Neuronal stem cell (in vitro differentiated cells): ENCODE data around the gene CACNA2D4.
A peak's percentile ranks its signal among the peaks of the same experiment; 100 is the strongest.

Source experiments
- DNase-seq: peaks from one replicate; pipeline ENCODE4 v3.0.0-alpha.2; 2013; ENCODE audit warnings: low spot score
- H2AFZ ChIP-seq: one replicate; pipeline ENCODE4 v1.6.1; 2013; ENCODE audit warnings: mild to moderate bottlenecking, low read length, inconsistent platforms
- H2AK5ac ChIP-seq: 2 replicates; pipeline ENCODE4 v1.6.1; 2013; ENCODE audit warnings: low read depth, mild to moderate bottlenecking, inconsistent platforms, low read length, moderate library complexity, mixed read lengths
- H2BK120ac ChIP-seq: 2 replicates; pipeline ENCODE4 v1.6.1; 2013; ENCODE audit warnings: low read depth, mild to moderate bottlenecking, inconsistent platforms, low read length, moderate library complexity, mixed read lengths
- H2BK12ac ChIP-seq: one replicate; pipeline ENCODE4 v1.6.1; 2013; ENCODE audit warnings: low read length, inconsistent platforms
- H2BK15ac ChIP-seq: 2 replicates; pipeline ENCODE4 v1.6.1; 2013; ENCODE audit warnings: mild to moderate bottlenecking, low read length, inconsistent platforms, mixed read lengths
- H2BK5ac ChIP-seq: one replicate; pipeline ENCODE4 v1.6.1; 2013; ENCODE audit warnings: inconsistent platforms, mild to moderate bottlenecking, low read length, moderate library complexity
- H3K14ac ChIP-seq: one replicate; pipeline ENCODE4 v1.6.1; 2013; ENCODE audit warnings: low read length, inconsistent platforms
- H3K18ac ChIP-seq: 2 replicates; pipeline ENCODE4 v1.6.1; 2013; ENCODE audit warnings: low read length, inconsistent platforms
- H3K23ac ChIP-seq: 2 replicates; pipeline ENCODE4 v1.6.1; 2013; ENCODE audit warnings: low read depth, mild to moderate bottlenecking, mixed read lengths, low read length, inconsistent platforms; ENCODE audit not compliant: poor library complexity
- H3K27ac ChIP-seq: replicated peaks from 3 replicates; pipeline ENCODE4 v1.5.1; 2013; ENCODE audit warnings: low read length, inconsistent platforms
- H3K27me3 ChIP-seq, 3 experiments: 2 replicates each; pipeline ENCODE4 v1.6.1; 2013; ENCODE audit warnings: low read length in 3 of 3, mild to moderate bottlenecking in 2 of 3, inconsistent platforms in 1 of 3, low read depth in 1 of 3, mixed read lengths in 1 of 3, moderate library complexity in 1 of 3; ENCODE audit not compliant: control insufficient read depth in 3 of 3, insufficient read depth in 3 of 3
- H3K36me3 ChIP-seq, 2 donors: replicated peaks in 1 of 2; 2 replicates each; pipeline ENCODE4 v1.6.1; 2013; ENCODE audit warnings: low read length in 2 of 2; ENCODE audit not compliant: control insufficient read depth in 2 of 2, insufficient read depth in 2 of 2
- H3K4ac ChIP-seq: 2 replicates; pipeline ENCODE4 v1.6.1; 2013; ENCODE audit warnings: inconsistent platforms, mild to moderate bottlenecking, low read length, moderate library complexity
- H3K4me1 ChIP-seq, 2 donors: 1 replicate in 1 of 2; 2 replicates in 1 of 2; pipeline ENCODE4 v1.6.1; 2013; ENCODE audit warnings: low read length in 2 of 2, low read depth in 1 of 2; ENCODE audit not compliant: control insufficient read depth in 2 of 2, insufficient read depth in 1 of 2
- H3K4me2 ChIP-seq: one replicate; pipeline ENCODE4 v1.6.1; 2013; ENCODE audit warnings: mild to moderate bottlenecking, low read length, inconsistent platforms; ENCODE audit not compliant: insufficient read depth, poor library complexity, severe bottlenecking
- H3K4me3 ChIP-seq, 2 donors: 2 replicates each; pipeline ENCODE4 v1.5.1; 2013; ENCODE audit warnings: low read length in 2 of 2, mild to moderate bottlenecking in 2 of 2, inconsistent platforms in 1 of 2, moderate library complexity in 1 of 2
- H3K79me1 ChIP-seq: one replicate; pipeline ENCODE4 v1.6.1; 2013; ENCODE audit warnings: low read depth, mild to moderate bottlenecking, inconsistent platforms, low read length, moderate library complexity
- H3K9ac ChIP-seq: one replicate; pipeline ENCODE4 v1.6.1; 2013; ENCODE audit warnings: mild to moderate bottlenecking, low read depth, low read length, inconsistent platforms; ENCODE audit not compliant: poor library complexity
- H3K9me3 ChIP-seq, 2 donors: replicated peaks in 1 of 2; 2 replicates each; pipeline versions ENCODE3 to v1.6.1; 2013; ENCODE audit warnings: low read length in 2 of 2, mild to moderate bottlenecking in 2 of 2, inconsistent platforms in 1 of 2, low read depth in 1 of 2, mixed read lengths in 1 of 2, moderate library complexity in 1 of 2; ENCODE audit not compliant: control insufficient read depth in 2 of 2, insufficient read depth in 1 of 2
- H4K8ac ChIP-seq: one replicate; pipeline ENCODE4 v1.6.1; 2013; ENCODE audit warnings: low read depth, mild to moderate bottlenecking, inconsistent platforms, low read length, moderate library complexity
- H4K91ac ChIP-seq: one replicate; pipeline ENCODE4 v1.6.1; 2013; ENCODE audit warnings: low read length, low read depth, mild to moderate bottlenecking, inconsistent platforms; ENCODE audit not compliant: poor library complexity
- WGBS, 2 donors: extraction: QIAGEN DNeasy Blood & Tissue Kit; methylation state at CpG; one replicate each; pipeline ENCODE4 v1.1.7; 2013; ENCODE audit warnings: missing lambda C conversion rate in 2 of 2, mixed read lengths in 1 of 2; ENCODE audit not compliant: insufficient read length in 2 of 2, insufficient replicate concordance in 1 of 2; ENCODE audit errors: extremely low coverage in 2 of 2; 5-methylcytosine and 5-hydroxymethylcytosine counted together

The CACNA2D4 gene

DNA sequence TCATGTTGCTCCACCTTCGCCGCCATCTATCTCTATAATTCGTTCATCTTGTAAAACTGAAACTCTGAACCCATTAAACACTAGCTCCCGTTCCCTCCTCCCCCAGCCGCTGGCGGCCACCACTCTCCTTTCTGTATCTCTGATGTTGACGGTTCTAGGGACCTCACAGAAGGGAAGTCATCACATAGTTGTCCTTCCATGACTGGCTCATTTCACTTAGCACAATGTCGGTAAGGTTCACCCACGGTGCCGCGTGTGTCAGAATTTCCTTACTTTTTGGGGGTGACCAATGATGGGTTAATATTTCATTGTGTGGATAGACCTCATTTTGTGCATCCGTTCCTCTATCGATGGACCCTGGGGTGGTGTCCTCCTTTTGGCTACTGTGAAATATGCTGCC lies 2.0 kb upstream of the CACNA2D4 start:
- H3K27me3 ChIP-seq: peaks cover 0 to 3% (median 0%) of the 10 kb centered on the region in 3 experiments
- H3K18ac ChIP-seq: no peak overlapping the region
- H2BK15ac ChIP-seq: no peak overlapping the region
- H3K23ac ChIP-seq: no peak overlapping the region
- no peak overlapping the region for H3K4ac ChIP-seq
- no peaks in the 10 kb centered on the region for H3K9me3 ChIP-seq
- no peak overlapping the region for H2BK5ac ChIP-seq
- no peak overlapping the region for H3K9ac ChIP-seq
- H3K27ac ChIP-seq: no peak overlapping the region
- no peak overlapping the region for H2AK5ac ChIP-seq
- no peak overlapping the region for H4K91ac ChIP-seq
- no peaks in the 10 kb centered on the region for H3K79me1 ChIP-seq
- no peaks in the 10 kb centered on the region for H3K36me3 ChIP-seq
- no peak overlapping the region for H3K4me2 ChIP-seq
- H3K4me1 ChIP-seq: peaks cover 0 to 30% of the 10 kb centered on the region in 2 donors
- no peak for DNase-seq
- H2BK120ac ChIP-seq: no peak overlapping the region
- no peak overlapping the region for H4K8ac ChIP-seq
- H2AFZ ChIP-seq: no peak overlapping the region
- no CpG with 5 or more reads among the region's 13 CpGs for WGBS, 2 donors
- no peak overlapping the region for H3K4me3 ChIP-seq
- no peak overlapping the region for H2BK12ac ChIP-seq
- H3K14ac ChIP-seq: no peak overlapping the region

DNA sequence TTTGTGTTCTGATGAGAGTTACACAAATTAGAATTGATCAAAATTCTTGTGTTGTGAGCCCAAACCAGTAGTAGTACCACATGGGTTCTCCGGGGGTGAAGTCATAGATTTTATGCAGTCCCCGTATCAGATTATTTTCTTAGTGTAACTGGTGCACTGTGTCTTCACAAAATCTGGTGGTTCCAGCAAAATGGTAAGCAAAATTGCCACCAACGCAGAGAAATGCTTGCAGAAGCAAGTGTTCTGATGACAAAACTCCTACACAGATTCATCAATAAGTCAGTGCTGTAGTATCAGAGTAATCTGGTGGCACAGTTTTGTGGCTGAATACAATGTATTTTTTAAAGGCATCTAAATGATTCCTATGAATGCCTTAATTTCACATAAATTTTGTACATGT lies 1.3 kb upstream of the CACNA2D4 start:
- Histone ChIP-seq H3K27ac (no peak overlapping the region), H3K14ac (no peak overlapping the region), H3K4me1 (peaks cover 0 to 27% of the 10 kb centered on the region in 2 donors), H4K91ac (no peak overlapping the region), H3K27me3 (peaks cover 0 to 7% (median 0%) of the 10 kb centered on the region in 3 experiments), H3K4me2 (no peak overlapping the region), H3K18ac (no peak overlapping the region), H3K36me3 (no peaks in the 10 kb centered on the region), H2BK5ac (no peak overlapping the region), H3K9ac (no peak overlapping the region), H3K4me3 (no peak overlapping the region), H3K23ac (no peak overlapping the region), H2AFZ (no peak overlapping the region), H4K8ac (no peak overlapping the region), H2BK15ac (no peak overlapping the region), H3K4ac (no peak overlapping the region), H3K9me3 (no peaks in the 10 kb centered on the region), H2BK12ac (no peak overlapping the region), H2BK120ac (no peak overlapping the region), H3K79me1 (peaks cover 2% of the 10 kb centered on the region), H2AK5ac (no peak overlapping the region)
- DNase-seq: no peak
- WGBS, 2 donors: no CpG with 5 or more reads among the region's 3 CpGs

DNA sequence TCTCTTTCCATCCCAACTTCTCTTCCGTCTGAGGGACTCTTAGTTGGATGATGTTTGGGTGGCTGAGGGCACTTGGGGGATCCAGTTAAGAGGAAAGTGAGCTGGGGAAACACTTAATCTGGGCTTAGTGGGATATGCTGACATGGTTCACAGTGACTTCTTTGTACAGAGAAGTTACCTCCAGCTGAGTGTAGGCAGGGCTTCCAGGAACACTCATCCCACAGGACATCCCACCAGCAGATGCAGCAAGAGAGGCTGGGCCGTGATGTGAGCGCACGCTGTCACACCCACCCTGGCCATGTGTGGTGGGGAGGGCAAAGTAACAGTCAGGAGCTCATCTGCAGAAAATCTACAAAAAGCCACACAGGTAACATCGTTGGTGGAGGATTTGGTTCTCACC lies 832 bp upstream of the CACNA2D4 start:
- Histone ChIP-seq H3K4ac (no peak overlapping the region), H3K4me1 (peaks cover 0 to 26% of the 10 kb centered on the region in 2 donors), H4K91ac (no peak overlapping the region), H3K18ac (peak overlapping the region; percentile 81), H3K14ac (peak overlapping the region; percentile 56), H2AK5ac (peak overlapping the region; percentile 2), H2BK5ac (no peak overlapping the region), H3K4me3 (no peak overlapping the region), H3K36me3 (no peaks in the 10 kb centered on the region), H3K27ac (no peak overlapping the region), H4K8ac (no peak overlapping the region), H3K4me2 (no peak overlapping the region), H3K9me3 (no peaks in the 10 kb centered on the region), H3K79me1 (peaks cover 2% of the 10 kb centered on the region), H2BK12ac (no peak overlapping the region), H2AFZ (no peak overlapping the region), H3K27me3 (peaks cover 0 to 7% (median 0%) of the 10 kb centered on the region in 3 experiments), H2BK15ac (peak overlapping the region; percentile 15), H3K9ac (no peak overlapping the region), H2BK120ac (no peak overlapping the region), H3K23ac (no peak overlapping the region)
- no peak for DNase-seq
- WGBS, 2 donors: no CpG with 5 or more reads among the region's 5 CpGs

GRCh38 chr12:1918884-1919236 lies 408 bp upstream of the CACNA2D4 start:
- no peak overlapping the region for H2BK120ac ChIP-seq
- H4K91ac ChIP-seq: no peak overlapping the region
- no peak overlapping the region for H3K14ac ChIP-seq
- peak overlapping the region; percentile 45 for H3K9ac ChIP-seq
- H2AFZ ChIP-seq: peak overlapping the region; percentile 74
- no peak overlapping the region for H3K23ac ChIP-seq
- H3K4me3 ChIP-seq: no peak overlapping the region
- H2BK15ac ChIP-seq: no peak overlapping the region
- no peaks in the 10 kb centered on the region for H3K36me3 ChIP-seq
- WGBS, 2 donors: no CpG with 5 or more reads among the region's 6 CpGs
- peak overlapping the region; percentile 78 for H3K18ac ChIP-seq
- peak overlapping the region; percentile 34 for H3K4me2 ChIP-seq
- peak overlapping the region; percentile 70 for H3K27ac ChIP-seq
- peaks cover 2% of the 10 kb centered on the region for H3K79me1 ChIP-seq
- H2AK5ac ChIP-seq: peak overlapping the region; percentile 2
- no peak for DNase-seq
- no peak overlapping the region for H2BK12ac ChIP-seq
- H3K4me1 ChIP-seq: peaks cover 0 to 27% of the 10 kb centered on the region in 2 donors
- peaks cover 0 to 7% (median 0%) of the 10 kb centered on the region in 3 experiments for H3K27me3 ChIP-seq
- no peak overlapping the region for H3K4ac ChIP-seq
- H2BK5ac ChIP-seq: peak overlapping the region; percentile 49
- H4K8ac ChIP-seq: no peak overlapping the region
- no peaks in the 10 kb centered on the region for H3K9me3 ChIP-seq
